NCI-H146 treated with DMSO at 0.1 percent for 48 hours (cell line): ENCODE data around the gene MUC7.

ENCODE experiments used
- DNase-seq: peaks from one replicate; lab custom pipeline; 2025; ENCODE audit not compliant: unreplicated experiment; lab: John Stamatoyannopoulos, UW

Gene MUC7

DNA sequence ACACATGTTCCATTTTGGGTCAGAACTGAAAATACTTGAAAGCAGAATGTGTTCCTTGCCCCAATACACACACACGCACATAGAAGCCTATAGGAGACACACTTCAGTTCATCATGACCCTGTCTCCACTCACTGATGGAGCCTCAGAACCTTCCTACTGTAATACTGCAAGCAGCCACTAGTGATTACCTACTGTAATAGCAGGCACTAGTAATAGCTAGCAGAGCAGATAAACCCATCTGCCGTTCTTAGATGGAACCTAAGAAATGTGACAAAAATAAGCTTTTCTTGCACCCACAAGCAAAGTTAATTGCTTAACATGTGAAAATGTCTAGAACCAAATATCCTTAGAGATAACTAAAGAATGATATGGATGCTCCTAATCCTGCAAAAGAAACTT lies 60.0 kb downstream of the MUC7 start:
- DNase-seq: no peak
